ENCODE data around the gene IMMT.

GRCh38 chr2:86233436-86233835 lies 38.2 kb upstream of the IMMT start:
- TF ChIP-seq CTCF (IDR thresholded peaks at IDR 0.05; ENCODE audit: insufficient read depth, low read length): no peak
- no peak for TF ChIP-seq GABPA (IDR thresholded peaks at IDR 0.05; ENCODE audit: low read depth)
- no peak for TF ChIP-seq POLR2AphosphoS5 (IDR thresholded peaks at IDR 0.05; ENCODE audit: low read depth)
- no peak for TF ChIP-seq REST (IDR thresholded peaks at IDR 0.05; ENCODE audit: insufficient replicate concordance, low read depth)
